Activated CD8-positive, alpha-beta memory T cell treated with anti-CD3 and anti-CD28 coated beads, Interleukin-2, amount 50 U/mL, for 1 hour (primary cell): ENCODE measurements around the gene SPRED2.
A peak's percentile ranks its signal among the peaks of the same experiment; 100 is the strongest.

ENCODE experiments used
- DNase-seq: peaks from one replicate; pipeline ENCODE4 v3.0.0-alpha.2; 2020; ENCODE audit errors: extremely low read depth

SPRED2 gene

GRCh38 chr2:65311049-65311448, 121.3 kb downstream of the SPRED2 start:
- DNase-seq: no peak

GRCh38 chr2:65309699-65310098, 122.7 kb downstream of the SPRED2 start:
- no peak for DNase-seq

- DNase-seq: no peak
Observed at GRCh38 chr2:65305934-65306333, 126.5 kb downstream of the SPRED2 start.

GRCh38 chr2:65300761-65301711, 131.4 kb downstream of the SPRED2 start:
- peak; percentile 42 for DNase-seq

- no peak for DNase-seq
Observed at GRCh38 chr2:65300134-65300760, 132.2 kb downstream of the SPRED2 start.

GRCh38 chr2:65299246-65299645, 133.2 kb downstream of the SPRED2 start:
- DNase-seq: no peak

GRCh38 chr2:65298089-65298488, 134.3 kb downstream of the SPRED2 start:
- DNase-seq: no peak

GRCh38 chr2:65297544-65297943, 134.9 kb downstream of the SPRED2 start:
- no peak for DNase-seq

- no peak for DNase-seq
Observed at GRCh38 chr2:65296971-65297370, 135.4 kb downstream of the SPRED2 start.

GRCh38 chr2:65294701-65295100, 137.7 kb downstream of the SPRED2 start:
- DNase-seq: no peak

- DNase-seq: no peak
Observed at GRCh38 chr2:65294136-65294535, 138.3 kb downstream of the SPRED2 start.

- no peak for DNase-seq
Observed at GRCh38 chr2:65293376-65293775, 139.0 kb downstream of the SPRED2 start.

- DNase-seq: no peak
Observed at GRCh38 chr2:65292461-65293011, 139.9 kb downstream of the SPRED2 start.

GRCh38 chr2:65292106-65292400, 140.3 kb downstream of the SPRED2 start:
- DNase-seq: no peak

- DNase-seq: no peak
Observed at GRCh38 chr2:65291216-65292105, 140.9 kb downstream of the SPRED2 start.

GRCh38 chr2:65287364-65287763, 145.0 kb downstream of the SPRED2 start:
- no peak for DNase-seq

GRCh38 chr2:65282477-65283053, 149.8 kb downstream of the SPRED2 start:
- no peak for DNase-seq

GRCh38 chr2:65281627-65282351, 150.6 kb downstream of the SPRED2 start:
- DNase-seq: no peak

GRCh38 chr2:65279756-65280155, 152.6 kb downstream of the SPRED2 start:
- no peak for DNase-seq

- no peak for DNase-seq
Observed at GRCh38 chr2:65278531-65278981, 153.8 kb downstream of the SPRED2 start.
